ENCODE measurements around the gene PDE9A. TPM values are rescaled to one million over a fixed set of nuclear protein-coding genes. Genes with fewer than 3 reads are reported as not detected.
"Not testable (repeated sequence)": the region's sequence is repeated elsewhere in the genome, so short reads cannot be mapped to it uniquely, and the experiment has no call there.

PDE9A gene
- total RNA-seq, 1 donor from 2014 or later = 12.3 TPM

DNA sequence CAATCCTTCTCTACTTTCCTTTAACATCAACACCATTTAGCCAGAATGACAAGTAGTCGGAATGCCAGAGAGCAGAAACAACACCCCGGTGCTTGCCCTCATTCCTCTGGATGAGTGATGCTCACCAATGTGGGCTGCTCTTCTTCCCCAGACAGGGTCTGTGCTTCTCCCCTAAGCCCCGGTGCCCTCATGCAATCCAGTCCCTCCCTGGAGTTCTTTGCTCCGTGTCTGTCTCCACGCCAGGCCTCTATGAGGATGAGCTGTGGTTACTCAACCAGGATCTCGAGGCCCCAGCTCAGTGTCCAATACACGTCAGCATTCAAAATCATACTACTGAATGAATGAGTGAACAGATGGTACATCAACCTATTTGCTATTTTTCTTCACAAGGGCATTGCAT, 29.7 kb upstream of the PDE9A start:
- H3K4me1 Mint-ChIP-seq (ENCODE audit: unreplicated experiment) = peaks cover 5% of the 10 kb centered on the region
- no peak overlapping the region for H3K4me3 Mint-ChIP-seq (ENCODE audit: unreplicated experiment)
- H3K9me3 Mint-ChIP-seq (ENCODE audit: unreplicated experiment) = no peaks in the 10 kb centered on the region
- no peak for DNase-seq (ENCODE audit: extremely low spot score, unreplicated experiment)
- TF ChIP-seq, protein P1, sequence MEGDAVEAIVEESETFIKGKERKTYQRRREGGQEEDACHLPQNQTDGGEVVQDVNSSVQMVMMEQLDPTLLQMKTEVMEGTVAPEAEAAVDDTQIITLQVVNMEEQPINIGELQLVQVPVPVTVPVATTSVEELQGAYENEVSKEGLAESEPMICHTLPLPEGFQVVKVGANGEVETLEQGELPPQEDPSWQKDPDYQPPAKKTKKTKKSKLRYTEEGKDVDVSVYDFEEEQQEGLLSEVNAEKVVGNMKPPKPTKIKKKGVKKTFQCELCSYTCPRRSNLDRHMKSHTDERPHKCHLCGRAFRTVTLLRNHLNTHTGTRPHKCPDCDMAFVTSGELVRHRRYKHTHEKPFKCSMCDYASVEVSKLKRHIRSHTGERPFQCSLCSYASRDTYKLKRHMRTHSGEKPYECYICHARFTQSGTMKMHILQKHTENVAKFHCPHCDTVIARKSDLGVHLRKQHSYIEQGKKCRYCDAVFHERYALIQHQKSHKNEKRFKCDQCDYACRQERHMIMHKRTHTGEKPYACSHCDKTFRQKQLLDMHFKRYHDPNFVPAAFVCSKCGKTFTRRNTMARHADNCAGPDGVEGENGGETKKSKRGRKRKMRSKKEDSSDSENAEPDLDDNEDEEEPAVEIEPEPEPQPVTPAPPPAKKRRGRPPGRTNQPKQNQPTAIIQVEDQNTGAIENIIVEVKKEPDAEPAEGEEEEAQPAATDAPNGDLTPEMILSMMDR (IDR thresholded peaks at IDR 0.05) = no peak
- H3K36me3 Mint-ChIP-seq (ENCODE audit: unreplicated experiment) = no peaks in the 10 kb centered on the region
- H3K27me3 Mint-ChIP-seq (ENCODE audit: unreplicated experiment) = peaks cover 52% of the 10 kb centered on the region
- H3K27ac Mint-ChIP-seq (ENCODE audit: unreplicated experiment) = no peak overlapping the region

DNA sequence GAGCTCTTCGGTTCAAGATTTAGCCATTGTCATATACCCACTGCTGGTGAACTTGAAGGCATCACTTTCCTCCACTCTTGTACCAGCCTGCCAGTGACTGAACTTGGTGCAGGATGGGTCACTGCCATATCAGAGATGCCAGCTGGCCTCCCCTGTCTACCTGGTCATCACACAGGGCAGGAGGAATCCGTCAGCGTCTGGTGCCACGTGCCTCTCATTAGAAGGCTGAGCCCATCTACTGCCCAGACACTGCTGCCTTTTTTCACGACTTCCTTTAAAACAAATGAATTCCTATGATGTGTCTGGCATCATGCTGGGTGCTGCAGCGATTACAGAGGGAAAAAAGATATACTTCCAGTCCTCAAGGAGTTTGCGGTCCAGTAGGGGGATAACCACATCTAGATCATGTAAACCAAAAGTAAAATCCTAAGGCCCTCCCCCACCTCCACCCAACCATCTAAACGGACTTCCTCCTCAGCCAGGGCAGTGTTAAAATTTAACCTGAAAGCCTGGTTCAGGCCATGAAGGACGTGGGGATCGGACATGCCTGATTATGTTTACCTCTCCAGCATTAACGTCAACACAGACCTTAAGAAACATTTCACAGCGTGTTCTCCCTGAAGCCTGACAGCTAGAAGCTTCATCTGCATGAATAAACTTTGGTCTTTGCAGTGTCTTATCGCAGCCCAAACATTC, 29.2 kb upstream of the PDE9A start:
- Mint-ChIP-seq H3K9me3 (ENCODE audit: unreplicated experiment) (no peaks in the 10 kb centered on the region), H3K4me1 (ENCODE audit: unreplicated experiment) (peaks cover 5% of the 10 kb centered on the region), H3K27me3 (ENCODE audit: unreplicated experiment) (peaks cover 47% of the 10 kb centered on the region), H3K27ac (ENCODE audit: unreplicated experiment) (no peak overlapping the region), H3K36me3 (ENCODE audit: unreplicated experiment) (no peaks in the 10 kb centered on the region), H3K4me3 (ENCODE audit: unreplicated experiment) (no peak overlapping the region)
- no peak for DNase-seq (ENCODE audit: extremely low spot score, unreplicated experiment)
- TF ChIP-seq, protein P1 (IDR thresholded peaks at IDR 0.05) = no peak

DNA sequence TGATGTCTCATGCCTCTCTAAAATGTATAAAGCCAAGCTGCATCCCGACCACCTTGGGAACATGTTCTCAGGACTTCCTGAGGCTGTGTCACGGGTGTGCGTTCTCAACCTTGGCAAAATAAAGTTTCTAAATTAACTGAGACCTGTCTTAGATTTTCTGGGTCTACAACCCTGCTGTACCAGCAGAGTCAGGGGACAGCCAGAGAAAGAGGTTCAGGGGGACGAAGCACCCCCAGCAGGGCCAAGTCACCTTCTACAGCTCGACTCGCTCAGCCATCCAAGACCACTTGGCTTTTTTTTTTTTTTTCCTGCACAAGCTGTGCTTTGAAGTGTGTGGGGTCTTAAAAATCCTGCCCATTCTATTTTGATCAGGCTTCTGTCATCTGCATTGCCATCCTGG, 28.5 kb upstream of the PDE9A start:
- TF ChIP-seq, protein P1 (IDR thresholded peaks at IDR 0.05) = no peak
- H3K4me1 Mint-ChIP-seq (ENCODE audit: unreplicated experiment) = peaks cover 5% of the 10 kb centered on the region
- no peaks in the 10 kb centered on the region for H3K36me3 Mint-ChIP-seq (ENCODE audit: unreplicated experiment)
- no peaks in the 10 kb centered on the region for H3K9me3 Mint-ChIP-seq (ENCODE audit: unreplicated experiment)
- H3K27me3 Mint-ChIP-seq (ENCODE audit: unreplicated experiment) = peaks cover 44% of the 10 kb centered on the region
- no peak overlapping the region for H3K27ac Mint-ChIP-seq (ENCODE audit: unreplicated experiment)
- no peak for DNase-seq (ENCODE audit: extremely low spot score, unreplicated experiment)
- H3K4me3 Mint-ChIP-seq (ENCODE audit: unreplicated experiment) = no peak overlapping the region

DNA sequence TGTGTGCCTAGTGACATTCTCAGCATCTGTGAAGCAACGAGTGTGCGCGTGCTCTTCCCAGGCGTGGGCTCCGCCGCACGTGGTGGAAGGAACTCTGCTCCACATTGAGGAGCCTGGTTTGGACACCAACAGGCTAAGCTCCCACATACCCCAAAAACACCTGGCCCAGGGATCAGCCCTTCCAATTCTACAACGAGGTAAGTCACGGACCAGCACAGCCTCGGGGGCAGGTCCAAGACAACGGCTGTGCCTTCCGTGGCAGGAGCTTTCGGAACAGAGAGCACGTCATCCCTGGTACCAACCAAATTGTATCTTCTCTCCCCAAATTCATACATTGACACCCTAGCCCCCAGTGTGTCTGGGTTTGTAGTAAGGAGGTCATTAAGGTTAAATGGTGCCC, 27.2 kb upstream of the PDE9A start:
- Mint-ChIP-seq H3K9me3 (ENCODE audit: unreplicated experiment) (no peaks in the 10 kb centered on the region), H3K27me3 (ENCODE audit: unreplicated experiment) (peaks cover 40% of the 10 kb centered on the region), H3K36me3 (ENCODE audit: unreplicated experiment) (no peaks in the 10 kb centered on the region), H3K27ac (ENCODE audit: unreplicated experiment) (no peak overlapping the region), H3K4me3 (ENCODE audit: unreplicated experiment) (no peak overlapping the region), H3K4me1 (ENCODE audit: unreplicated experiment) (peaks cover 4% of the 10 kb centered on the region)
- DNase-seq (ENCODE audit: extremely low spot score, unreplicated experiment) = no peak
- TF ChIP-seq, protein P1 (IDR thresholded peaks at IDR 0.05) = no peak

DNA sequence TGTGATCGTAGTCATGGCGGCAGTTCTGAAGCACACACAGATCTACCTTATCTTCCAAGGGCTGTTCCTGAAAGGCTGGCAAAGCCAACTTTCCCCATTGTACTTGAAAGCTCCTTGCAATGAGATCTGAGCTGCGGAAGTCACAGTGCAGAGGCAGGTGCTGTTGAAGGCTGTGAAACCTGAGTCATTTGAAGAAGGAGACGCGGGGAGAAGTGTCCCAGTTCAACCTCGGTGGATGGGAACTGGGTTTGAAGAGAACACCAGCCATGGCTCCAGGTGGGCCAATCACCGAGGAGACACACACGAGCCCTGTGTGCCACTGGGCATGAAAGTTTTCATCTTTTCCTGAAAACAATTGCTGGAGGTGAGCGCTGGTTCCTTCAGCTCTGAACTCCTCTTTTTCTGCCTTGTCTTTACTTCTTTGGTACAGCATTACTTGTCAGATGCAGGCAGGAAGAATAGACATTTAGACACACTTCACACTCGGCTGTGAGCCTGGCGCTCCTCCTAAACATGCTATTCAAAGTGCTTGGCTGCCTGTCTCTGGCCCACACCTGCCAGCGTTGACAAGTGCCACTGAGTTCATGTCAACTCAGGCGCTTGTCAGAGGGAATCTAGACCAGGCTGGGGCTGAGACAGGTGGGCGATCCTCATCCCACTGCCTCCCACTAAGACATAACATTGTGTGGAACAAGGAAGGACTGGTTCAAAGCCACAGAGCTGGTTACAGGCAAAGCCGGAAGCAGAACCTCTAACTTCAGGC, 25.7 kb upstream of the PDE9A start:
- DNase-seq (ENCODE audit: extremely low spot score, unreplicated experiment) = no peak
- Mint-ChIP-seq H3K4me3 (ENCODE audit: unreplicated experiment) (no peak overlapping the region), H3K27me3 (ENCODE audit: unreplicated experiment) (peaks cover 26% of the 10 kb centered on the region), H3K27ac (ENCODE audit: unreplicated experiment) (no peak overlapping the region), H3K9me3 (ENCODE audit: unreplicated experiment) (no peaks in the 10 kb centered on the region), H3K4me1 (ENCODE audit: unreplicated experiment) (no peaks in the 10 kb centered on the region), H3K36me3 (ENCODE audit: unreplicated experiment) (no peaks in the 10 kb centered on the region)
- TF ChIP-seq, protein P1 (IDR thresholded peaks at IDR 0.05) = no peak

DNA sequence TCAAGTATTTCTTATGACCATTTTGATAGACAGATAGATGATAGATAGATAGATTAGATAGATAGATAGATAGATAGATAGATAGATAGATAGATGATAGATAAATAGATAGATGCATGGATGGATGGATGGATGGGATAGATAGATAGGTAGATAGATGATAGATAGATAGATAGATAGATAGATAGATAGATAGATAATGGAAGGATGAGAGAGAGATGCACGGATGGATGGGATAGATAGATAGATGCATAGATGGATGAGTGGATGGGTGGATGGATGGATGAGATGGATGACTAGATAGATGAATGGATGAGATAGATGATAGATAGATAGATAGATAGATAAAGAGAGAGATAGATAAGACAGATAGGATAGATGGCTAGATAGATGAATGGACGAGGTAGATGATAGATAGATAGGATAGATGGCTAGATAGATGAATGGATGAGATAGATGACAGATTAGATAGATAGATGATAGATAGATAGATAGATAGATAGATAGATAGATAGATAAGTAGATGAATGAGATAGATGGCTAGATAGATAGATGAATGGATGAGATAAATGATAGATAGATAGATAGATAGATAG, 24.9 kb upstream of the PDE9A start:
- DNase-seq (ENCODE audit: extremely low spot score, unreplicated experiment); H3K4me1 Mint-ChIP-seq (ENCODE audit: unreplicated experiment); H3K36me3 Mint-ChIP-seq (ENCODE audit: unreplicated experiment); H3K4me3 Mint-ChIP-seq (ENCODE audit: unreplicated experiment); H3K27ac Mint-ChIP-seq (ENCODE audit: unreplicated experiment); H3K9me3 Mint-ChIP-seq (ENCODE audit: unreplicated experiment): not testable (repeated sequence)
- peaks cover 19% of the 10 kb centered on the region for H3K27me3 Mint-ChIP-seq (ENCODE audit: unreplicated experiment)
